ENCODE measurements around the gene RAB3IL1.

The RAB3IL1 gene

DNA sequence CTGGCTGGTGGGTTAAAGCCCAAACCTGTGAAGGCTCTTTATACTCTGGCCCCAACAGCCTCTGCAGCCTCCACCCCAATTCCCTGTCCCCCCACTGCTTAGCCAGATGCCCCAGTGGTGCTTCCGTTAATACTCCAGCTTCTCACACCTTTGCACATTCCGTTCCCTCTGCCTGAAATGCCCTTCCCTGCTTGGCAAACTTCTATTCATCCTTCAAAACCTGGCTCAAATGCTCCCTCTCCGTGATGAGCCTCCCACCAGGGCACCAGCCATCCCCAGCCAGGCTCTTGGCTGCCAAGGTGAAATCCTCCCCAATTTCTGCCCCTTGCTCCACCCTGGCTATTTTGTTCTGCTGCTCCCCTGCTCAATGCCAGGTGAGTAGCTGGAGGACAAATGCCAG, 13.5 kb downstream of the RAB3IL1 start:
- no peak for DNase-seq

- no peak for DNase-seq
These were observed 15.1 kb downstream of the RAB3IL1 start for GRCh38 chr11:61902313-61902712.

- DNase-seq: no peak
These were observed 16.0 kb downstream of the RAB3IL1 start for GRCh38 chr11:61901397-61901796.

- no peak for DNase-seq
These were observed 17.1 kb downstream of the RAB3IL1 start for GRCh38 chr11:61900251-61900650.

DNA sequence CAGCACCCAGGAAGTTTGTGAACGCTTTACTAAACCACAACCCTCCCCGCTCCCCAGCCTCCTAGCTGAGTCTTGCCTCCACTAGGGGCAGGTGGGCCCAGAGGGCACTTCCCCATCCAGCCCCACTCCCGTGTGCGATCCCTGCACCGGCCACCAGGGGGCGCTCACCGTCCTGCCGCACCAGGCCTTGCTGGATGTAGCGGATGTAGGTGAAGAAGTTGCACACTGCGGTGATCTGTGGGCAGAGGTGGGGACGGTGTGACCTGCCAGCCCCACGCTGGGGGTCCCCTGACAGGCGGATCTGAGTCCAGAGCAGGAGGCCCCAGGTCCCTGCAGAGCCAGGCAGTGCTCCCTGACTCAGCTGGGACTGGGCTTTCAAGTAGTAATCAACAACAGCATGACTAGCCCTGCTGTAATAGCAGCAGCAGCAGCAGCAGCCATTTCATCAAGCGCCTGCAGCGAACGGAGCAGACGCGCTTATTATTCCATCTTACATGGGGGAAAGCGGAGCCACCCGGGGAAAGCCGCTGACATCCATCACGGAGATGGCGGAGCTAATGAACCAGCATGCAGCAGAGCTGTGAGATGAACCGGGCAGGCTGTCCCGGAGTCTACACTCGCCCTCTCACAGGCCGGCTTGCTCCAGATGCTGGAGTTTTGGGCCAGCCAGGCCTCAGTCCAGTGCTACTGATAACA, 18.1 kb downstream of the RAB3IL1 start:
- peak; percentile 94 for DNase-seq

GRCh38 chr11:61898247-61898582, 19.2 kb downstream of the RAB3IL1 start:
- DNase-seq: no peak

GRCh38 chr11:61897387-61898246, 19.7 kb downstream of the RAB3IL1 start:
- peak; percentile 77 for DNase-seq

GRCh38 chr11:61896665-61897386, 20.5 kb downstream of the RAB3IL1 start:
- DNase-seq: no peak

GRCh38 chr11:61895718-61896059, 21.7 kb downstream of the RAB3IL1 start:
- no peak for DNase-seq

GRCh38 chr11:61895046-61895717, 22.2 kb downstream of the RAB3IL1 start:
- no peak for DNase-seq

GRCh38 chr11:61893981-61894380, 23.4 kb downstream of the RAB3IL1 start:
- no peak for DNase-seq

GRCh38 chr11:61892085-61892370, 25.3 kb downstream of the RAB3IL1 start:
- no peak for DNase-seq

DNA sequence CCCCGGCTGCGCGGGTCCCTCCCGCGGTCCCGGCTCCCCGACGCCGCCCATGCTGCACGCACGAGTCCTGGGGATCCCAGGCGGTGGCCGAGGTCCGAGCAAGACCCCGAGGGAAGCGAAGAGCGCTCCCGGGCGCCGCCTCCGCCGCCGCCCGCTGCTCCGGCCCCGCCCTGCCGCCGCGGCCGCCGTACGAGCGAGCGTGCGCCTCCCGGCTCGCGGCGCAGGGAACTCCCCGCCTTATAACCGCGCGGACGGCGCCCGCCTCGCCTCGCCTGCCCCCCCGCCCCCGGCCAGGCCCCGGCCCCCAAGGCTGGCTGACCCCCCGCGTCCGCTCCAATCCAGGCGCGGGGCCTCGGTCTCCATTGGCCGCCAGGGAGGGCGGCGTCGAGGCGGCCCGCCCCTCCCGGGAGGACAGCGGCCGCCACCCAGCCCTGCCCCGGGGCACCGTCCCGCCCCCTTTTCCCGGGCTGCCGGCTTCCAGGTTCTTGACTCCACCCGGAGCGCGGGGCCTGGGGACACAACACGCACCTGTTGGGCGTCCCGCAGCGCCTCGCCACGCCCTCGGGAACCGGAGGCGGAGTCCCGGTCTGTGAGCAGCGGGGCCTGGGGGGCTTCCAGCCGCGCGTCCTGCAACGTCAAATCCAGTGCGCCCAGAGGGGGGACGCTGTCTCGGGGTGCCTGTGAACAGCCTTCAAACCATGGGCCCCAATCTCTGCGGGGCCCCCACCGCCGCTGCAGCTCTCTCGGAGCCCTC, 25.9 kb downstream of the RAB3IL1 start, which contains the start of gene FADS3:
Gene FADS3 (minus strand): TSS at position 215 of the 754 bp plus-strand sequence. CDS start 164 bp downstream, at position 51.
- DNase-seq: peak; percentile 58

- DNase-seq: peak; percentile 17
These were observed 26.6 kb downstream of the RAB3IL1 start for GRCh38 chr11:61890529-61891330.

GRCh38 chr11:61889831-61890230, 27.5 kb downstream of the RAB3IL1 start:
- no peak for DNase-seq

DNA sequence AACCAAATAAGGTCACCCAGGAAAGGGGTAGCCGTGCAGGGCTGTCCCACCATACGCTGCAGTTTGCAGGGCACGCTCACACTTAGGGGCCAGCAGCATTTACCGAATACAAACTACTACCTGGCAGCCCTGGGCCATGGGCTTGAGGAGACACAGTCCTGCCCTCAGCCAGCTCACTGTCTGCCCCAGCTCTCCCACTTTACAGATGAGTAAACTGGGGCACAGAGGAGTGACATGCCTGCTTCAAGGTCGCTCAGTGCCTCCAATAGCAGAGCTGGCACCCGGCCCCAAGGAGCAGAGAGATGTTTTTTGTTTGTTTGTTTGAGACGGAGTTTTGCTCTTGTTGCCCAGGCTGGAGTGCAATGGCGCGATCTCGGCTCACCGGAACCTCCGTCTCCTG, 28.8 kb downstream of the RAB3IL1 start:
- DNase-seq: no peak

DNA sequence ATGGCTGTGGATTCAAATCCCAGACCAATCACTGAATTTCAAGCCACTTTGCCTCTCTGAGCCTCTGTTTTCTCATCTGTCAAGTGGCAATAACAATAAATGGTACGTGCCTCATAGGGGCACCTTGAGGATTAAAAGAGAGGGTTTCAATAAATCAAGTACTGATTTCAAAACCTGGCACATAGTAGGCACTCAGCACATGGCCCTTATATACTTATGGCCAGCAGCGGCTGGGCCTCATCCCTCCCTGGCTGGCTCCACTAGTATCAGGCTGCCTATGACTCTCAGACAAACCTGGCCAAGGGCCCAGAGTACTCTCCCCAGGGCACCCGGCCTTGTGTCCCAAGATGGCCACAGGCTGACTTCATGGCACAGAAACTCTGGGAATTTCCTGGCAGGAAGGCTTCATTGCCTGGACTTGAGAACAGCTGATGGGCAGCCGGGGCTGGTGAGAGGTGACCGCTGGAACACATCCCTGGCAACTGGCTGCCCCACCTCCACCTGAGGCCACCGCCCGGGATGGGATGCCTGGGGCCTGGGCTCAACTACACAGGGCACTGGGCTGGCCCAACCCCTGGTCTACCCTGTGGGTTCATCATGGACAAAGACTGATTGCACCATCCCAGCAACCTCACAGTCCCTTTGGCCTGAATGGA, 29.4 kb downstream of the RAB3IL1 start:
- DNase-seq: no peak

GRCh38 chr11:61886643-61887042, 30.7 kb downstream of the RAB3IL1 start:
- no peak for DNase-seq

DNA sequence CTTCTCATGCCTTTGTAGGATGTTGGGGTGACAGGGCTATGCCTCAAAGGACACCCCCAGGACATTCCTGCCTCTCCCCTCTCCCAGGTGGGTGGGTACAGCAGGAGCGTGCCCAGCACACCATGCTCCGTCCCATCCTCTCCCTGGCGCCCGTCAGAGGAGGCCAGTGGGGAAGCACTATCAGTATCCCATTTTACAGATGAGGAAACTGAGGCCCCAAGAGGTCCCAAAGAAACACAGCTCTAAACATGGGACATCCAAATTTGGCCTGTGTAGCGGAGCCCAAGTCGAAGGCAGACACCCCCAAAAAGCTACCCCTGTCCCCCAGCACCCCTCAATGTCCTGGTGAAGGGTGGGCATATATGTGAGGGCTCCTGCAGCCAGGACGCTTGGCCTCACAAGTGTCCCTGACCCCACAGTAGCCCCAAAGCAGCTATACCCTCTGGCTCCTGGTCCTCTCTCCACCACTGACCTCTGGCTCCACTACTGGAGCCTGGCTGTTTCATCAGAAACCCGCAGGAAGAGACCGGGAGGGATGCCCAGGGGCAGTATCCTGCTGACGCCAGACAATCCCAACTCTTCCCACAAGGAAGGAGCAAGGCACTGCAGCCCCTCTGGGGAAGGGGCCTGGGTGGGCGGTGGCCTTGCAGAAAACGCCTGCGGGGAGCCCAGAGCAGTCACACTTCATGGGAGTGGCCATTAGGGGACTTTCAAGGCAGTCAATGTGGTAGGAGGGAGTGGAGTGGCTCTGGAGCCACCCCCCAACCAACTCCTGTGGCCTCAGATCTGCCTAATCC, 31.4 kb downstream of the RAB3IL1 start:
- DNase-seq: no peak

DNA sequence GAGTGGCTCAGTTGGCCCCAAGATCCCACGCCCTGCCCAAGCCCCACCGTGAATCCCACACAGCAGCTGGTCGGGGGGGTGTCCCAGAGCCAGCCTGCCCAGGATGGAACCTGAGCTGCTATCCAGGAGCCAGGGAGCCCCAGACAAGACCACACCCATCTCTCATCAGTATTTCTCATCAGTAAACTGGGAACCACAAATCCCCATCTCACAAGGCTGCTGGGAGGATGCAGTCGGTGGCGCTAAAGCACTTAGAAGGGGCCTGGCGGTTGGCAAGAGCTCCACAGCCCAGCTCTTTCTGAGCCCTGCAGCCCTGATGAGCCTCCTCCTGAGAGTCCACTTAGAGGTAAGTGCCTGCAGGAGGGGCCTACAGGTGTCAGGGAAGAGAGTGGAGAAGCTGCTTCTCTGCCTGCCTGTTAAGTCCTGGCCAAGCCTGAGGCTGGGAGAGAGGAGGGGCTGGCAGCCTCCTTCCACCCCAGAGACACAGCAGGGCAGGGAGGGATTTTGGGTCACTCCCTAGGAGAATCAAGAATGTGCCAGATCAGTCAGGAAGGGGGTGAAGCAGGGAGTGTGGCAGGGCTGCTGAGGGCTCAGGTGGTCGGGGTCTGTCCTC, 32.1 kb downstream of the RAB3IL1 start:
- DNase-seq: no peak

Measured in T-helper 9 cell (primary cell).